Measurements from ENCODE around the gene ZDHHC4. TPM values are rescaled to one million over a fixed set of nuclear protein-coding genes. Genes with fewer than 3 reads are reported as not detected.

The ZDHHC4 gene
- total RNA-seq, 4 donors from 2014 or later = 9.4 to 29.4 (median 23.0) TPM

DNA sequence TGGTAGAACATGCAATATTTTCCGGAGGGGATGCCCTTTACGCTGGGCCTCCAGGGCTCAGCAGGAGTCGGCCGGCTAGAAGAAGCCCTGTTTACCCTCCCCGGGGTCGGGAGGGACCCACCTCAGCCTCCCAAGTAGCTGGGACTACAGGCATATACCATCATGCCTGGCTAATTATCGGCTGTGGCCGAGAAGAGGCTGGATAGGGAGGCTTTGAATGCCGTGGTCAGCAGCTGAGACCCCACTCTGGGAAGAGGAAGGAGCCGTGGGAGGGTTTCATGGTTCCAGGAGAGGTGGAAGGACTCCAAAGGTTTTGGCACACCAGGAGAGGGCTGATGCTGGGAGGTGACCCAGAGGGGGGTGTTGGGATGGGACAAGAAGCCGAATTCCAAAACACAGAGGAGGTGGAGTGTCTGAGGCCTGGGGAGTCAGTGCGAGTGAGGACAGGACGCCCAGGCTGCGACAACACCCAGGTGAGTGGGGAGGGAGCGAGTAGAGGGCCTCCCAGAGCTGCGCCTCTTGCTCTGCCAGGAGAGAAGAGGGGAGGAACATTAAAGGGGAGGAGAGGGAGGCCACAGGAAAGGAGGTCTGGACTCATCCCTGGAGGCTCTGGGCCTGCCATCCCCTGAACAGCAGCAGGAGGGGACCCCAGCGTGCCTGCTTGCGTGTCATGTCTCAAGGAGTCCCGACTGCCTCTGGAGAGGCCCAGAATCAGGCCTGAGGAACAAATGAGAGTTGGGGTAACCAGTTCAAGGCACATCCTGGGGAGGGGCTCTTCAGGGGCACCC is 45.6 kb upstream of the ZDHHC4 start:
- Histone ChIP-seq H3K9me3 (no peaks in the 10 kb centered on the region), H3K4me3 (peak overlapping the region in 2 of 4 donors; percentile 50 to 62), H3K36me3 (no peaks in the 10 kb centered on the region), H3K4me1 (peaks cover 12 to 26% (median 14%) of the 10 kb centered on the region in 3 donors), H3K27ac (no peak overlapping the region), H3K27me3 (peaks cover under 1 to 94% (median 6%) of the 10 kb centered on the region in 4 donors)
- TF ChIP-seq POLR2A (IDR thresholded peaks at IDR 0.05) = no peak
- intact Hi-C loops (cut with DNase I) = no loop called here
- DNase-seq = no peak
- WGBS, 2 donors = 39 to 52% methylated on average over 10 to 17 of the region's 19 CpGs

GRCh38 chr7:6532516-6532915 is 44.7 kb upstream of the ZDHHC4 start:
- Histone ChIP-seq H3K27ac (no peak overlapping the region), H3K4me1 (peaks cover 14 to 26% (median 14%) of the 10 kb centered on the region in 3 donors), H3K27me3 (peaks cover 5 to 94% (median 8%) of the 10 kb centered on the region in 4 donors), H3K4me3 (no peak overlapping the region), H3K36me3 (no peaks in the 10 kb centered on the region), H3K9me3 (no peaks in the 10 kb centered on the region)
- no peak for DNase-seq
- TF ChIP-seq CTCF (IDR thresholded peaks at IDR 0.05) = no peak
- no peak for TF ChIP-seq POLR2A (IDR thresholded peaks at IDR 0.05)
- intact Hi-C loops (cut with DNase I) = no loop called here
- WGBS, 2 donors = 60% methylated on average over 1 of the region's 7 CpGs; no CpG with 5 or more reads in 1 of the 2 donors

DNA sequence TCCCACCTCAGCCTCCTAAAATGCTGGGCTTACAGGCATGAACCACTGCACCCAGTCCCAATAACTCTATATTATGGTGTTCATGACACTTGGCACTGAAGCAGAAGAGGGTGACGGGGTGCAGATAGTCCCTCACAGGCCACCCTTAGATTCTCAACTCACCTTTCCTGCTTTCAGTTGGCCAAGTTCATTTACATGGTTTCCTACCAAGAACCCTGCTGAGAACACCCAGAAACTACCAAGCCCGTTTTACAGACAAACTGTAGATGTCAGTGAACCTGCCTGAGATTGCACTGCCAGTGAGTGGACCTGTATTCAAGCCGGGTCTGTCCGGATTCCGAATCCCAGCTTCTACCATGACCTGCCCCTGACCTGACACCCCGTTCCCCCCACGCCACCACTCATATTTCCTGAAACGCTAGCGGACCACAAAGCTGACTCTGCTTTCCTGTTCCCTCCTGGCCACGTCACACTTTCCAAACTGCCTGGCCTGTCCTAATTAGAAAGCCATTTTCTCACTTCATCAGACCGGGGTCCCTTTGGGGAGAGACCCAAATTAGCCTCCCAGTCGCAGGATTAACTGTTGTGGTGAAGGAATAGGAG is 43.3 kb upstream of the ZDHHC4 start:
- peaks cover 14 to 26% (median 14%) of the 10 kb centered on the region in 3 donors for H3K4me1 ChIP-seq
- intact Hi-C loops (cut with DNase I) = no loop called here
- no peak overlapping the region for H3K27ac ChIP-seq
- H3K36me3 ChIP-seq = no peaks in the 10 kb centered on the region
- H3K27me3 ChIP-seq = peaks cover 5 to 94% (median 10%) of the 10 kb centered on the region in 4 donors
- H3K4me3 ChIP-seq = no peak overlapping the region
- no peak for TF ChIP-seq CTCF (IDR thresholded peaks at IDR 0.05)
- TF ChIP-seq POLR2A (IDR thresholded peaks at IDR 0.05) = no peak
- no peak for DNase-seq
- no peaks in the 10 kb centered on the region for H3K9me3 ChIP-seq
- 36 to 54% methylated on average over 12 of the region's 12 CpGs for WGBS, 2 donors

GRCh38 chr7:6536262-6537260 is 40.7 kb upstream of the ZDHHC4 start:
- Histone ChIP-seq H3K36me3 (no peaks in the 10 kb centered on the region), H3K4me3 (peak overlapping the region in 3 of 4 donors; percentile 18 to 57 (median 35)), H3K9me3 (no peaks in the 10 kb centered on the region), H3K4me1 (peaks cover 6 to 12% (median 8%) of the 10 kb centered on the region in 3 donors), H3K27ac (no peak overlapping the region), H3K27me3 (peaks cover 5 to 83% (median 10%) of the 10 kb centered on the region in 4 donors)
- TF ChIP-seq CTCF (IDR thresholded peaks at IDR 0.05) (no peak), POLR2A (IDR thresholded peaks at IDR 0.05) (no peak)
- intact Hi-C loops (cut with DNase I) = no loop called here
- 4 to 7% methylated on average over 5 to 17 of the region's 56 CpGs for WGBS, 2 donors
- DNase-seq = no peak

- no peaks in the 10 kb centered on the region for H3K4me1 ChIP-seq
- H3K27me3 ChIP-seq = peaks cover 0 to 31% (median 1%) of the 10 kb centered on the region in 4 donors
- no peaks in the 10 kb centered on the region for H3K9me3 ChIP-seq
- no peak for TF ChIP-seq CTCF (IDR thresholded peaks at IDR 0.05)
- TF ChIP-seq POLR2A (IDR thresholded peaks at IDR 0.05) = no peak
- no peaks in the 10 kb centered on the region for H3K36me3 ChIP-seq
- intact Hi-C loops (cut with DNase I) = no loop called here
- no peak for DNase-seq
- no peak overlapping the region for H3K4me3 ChIP-seq
- no peak overlapping the region for H3K27ac ChIP-seq
- 69 to 71% methylated on average over 1 of the region's 1 CpG for WGBS, 2 donors
Observed at GRCh38 chr7:6542368-6542767, 34.9 kb upstream of the ZDHHC4 start.
